Activated gamma-delta T cell treated with anti-CD3 and anti-CD28 coated beads, Interleukin-2, amount 50 U/mL, for 16 hours (primary cell): ENCODE results near the gene COPRS.
"Not testable (repeated sequence)": the region's sequence is repeated elsewhere in the genome, so short reads cannot be mapped to it uniquely, and the experiment has no call there.

Experiments used
- DNase-seq: peaks from one replicate; pipeline ENCODE4 v3.0.0-alpha.2; 2020; ENCODE audit warnings: low read depth

The COPRS gene

GRCh38 chr17:31843070-31843745 is 15.8 kb downstream of the COPRS start:
- no peak for DNase-seq

- peak; percentile 43 for DNase-seq
Measured at GRCh38 chr17:31842195-31843069, 16.6 kb downstream of the COPRS start.

GRCh38 chr17:31841850-31842194 is 17.2 kb downstream of the COPRS start:
- no peak for DNase-seq

GRCh38 chr17:31838636-31839225 is 20.3 kb downstream of the COPRS start:
- DNase-seq: no peak

- no peak for DNase-seq
Measured at GRCh38 chr17:31835984-31836383, 23.1 kb downstream of the COPRS start.

- no peak for DNase-seq
Measured at GRCh38 chr17:31834448-31834847, 24.6 kb downstream of the COPRS start.

- no peak for DNase-seq
Measured at GRCh38 chr17:31832746-31833145, 26.3 kb downstream of the COPRS start.

- DNase-seq: no peak
Measured at GRCh38 chr17:31830971-31831858, 27.8 kb downstream of the COPRS start.

- no peak for DNase-seq
Measured at GRCh38 chr17:31829649-31830048, 29.4 kb downstream of the COPRS start.

GRCh38 chr17:31828955-31829354 is 30.1 kb downstream of the COPRS start:
- DNase-seq: not testable (repeated sequence)

GRCh38 chr17:31825961-31826691 is 32.9 kb downstream of the COPRS start:
- no peak for DNase-seq

- DNase-seq: no peak
Measured at GRCh38 chr17:31824766-31825360, 34.2 kb downstream of the COPRS start.

GRCh38 chr17:31823014-31823413 is 36.0 kb downstream of the COPRS start:
- no peak for DNase-seq

- DNase-seq: no peak
Measured at GRCh38 chr17:31820691-31821435, 38.2 kb downstream of the COPRS start.

GRCh38 chr17:31819578-31819977 is 39.5 kb downstream of the COPRS start:
- no peak for DNase-seq

- not testable (repeated sequence) for DNase-seq
Measured at GRCh38 chr17:31818863-31819262, 40.2 kb downstream of the COPRS start.

- no peak for DNase-seq
Measured at GRCh38 chr17:31815212-31815730, 43.8 kb downstream of the COPRS start.

GRCh38 chr17:31811101-31811500 is 47.9 kb downstream of the COPRS start:
- DNase-seq: no peak

GRCh38 chr17:31809876-31810275 is 49.2 kb downstream of the COPRS start:
- DNase-seq: not testable (repeated sequence)

- no peak for DNase-seq
Measured at GRCh38 chr17:31808521-31809050, 50.5 kb downstream of the COPRS start.
